Neural progenitor cell (in vitro differentiated cells): Measurements from ENCODE around the gene CEP68.

Experiments used
- CTCF ChIP-seq: fragments of 200-600 bp; sonication (generic); IDR thresholded peaks from 2 replicates; pipeline ENCODE4 v1.5.1; 2017; ENCODE audit warnings: antibody characterized with exemption, mild to moderate bottlenecking
- EZH2phosphoT487 ChIP-seq: fragments of 200-600 bp; sonication (generic); IDR thresholded peaks from 2 replicates; pipeline ENCODE4 v1.6.1; 2017; ENCODE audit warnings: antibody characterized with exemption

GRCh38 chr2:65030476-65031332 lies 25.5 kb upstream of the CEP68 start:
- TF ChIP-seq CTCF: no peak
- TF ChIP-seq EZH2phosphoT487: no peak
